ENCODE results near the gene UTP18. TPM values are rescaled to one million over a fixed set of nuclear protein-coding genes. Genes with fewer than 3 reads are reported as not detected.
"Not testable (repeated sequence)": the region's sequence is repeated elsewhere in the genome, so short reads cannot be mapped to it uniquely, and the experiment has no call there.

Gene UTP18
- total RNA-seq, result 80.6 and 82.9 TPM in 2 replicates

- no peak for DNase-seq (ENCODE audit: low read depth)
- no peak for TF ChIP-seq CTCF (conservative IDR thresholded peaks at IDR 0.05; ENCODE audit: low read depth, low read length)
- H3K4me3 ChIP-seq (ENCODE audit: low read depth, low read length), result peak within 1 kb of the TSS; percentile 92
Measured at GRCh38 chr17:51260237-51261023, at the start of gene UTP18. UTP18 (plus strand) TSS chr17:51260546; CDS start chr17:51260585, 39 bp downstream.

DNA sequence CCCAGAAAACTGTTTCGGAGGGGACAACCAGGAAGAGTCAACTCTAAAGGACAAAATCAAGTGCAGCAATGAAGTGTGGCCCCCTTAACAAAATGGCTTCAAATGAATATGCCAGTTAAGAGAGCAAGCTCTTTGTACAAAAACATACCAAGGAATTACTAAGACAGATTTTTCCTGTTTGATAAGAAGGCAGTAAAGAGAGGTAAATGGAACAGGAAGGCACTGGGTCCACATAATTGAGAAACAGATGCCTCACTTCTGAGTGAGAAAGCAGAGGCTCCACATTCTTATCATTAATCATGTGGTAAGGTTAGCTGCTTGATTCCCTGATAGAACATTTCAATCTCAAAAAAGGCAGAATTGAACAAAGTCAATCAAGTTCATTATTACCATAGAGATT is 45.4 kb upstream of the UTP18 start:
- H3K4me3 ChIP-seq (ENCODE audit: low read depth, low read length), result no peak overlapping the region
- DNase-seq (ENCODE audit: low read depth), result no peak
- no peak for TF ChIP-seq CTCF (conservative IDR thresholded peaks at IDR 0.05; ENCODE audit: low read depth, low read length)

GRCh38 chr17:51217946-51218345 is 42.4 kb upstream of the UTP18 start:
- H3K4me3 ChIP-seq (ENCODE audit: low read depth, low read length), result no peak overlapping the region
- no peak for TF ChIP-seq CTCF (conservative IDR thresholded peaks at IDR 0.05; ENCODE audit: low read depth, low read length)
- DNase-seq (ENCODE audit: low read depth), result no peak

- H3K4me3 ChIP-seq (ENCODE audit: low read depth, low read length), result no peak overlapping the region
- TF ChIP-seq CTCF (conservative IDR thresholded peaks at IDR 0.05; ENCODE audit: low read depth, low read length), result no peak
- no peak for DNase-seq (ENCODE audit: low read depth)
Measured at GRCh38 chr17:51221322-51221721, 39.0 kb upstream of the UTP18 start.

DNA sequence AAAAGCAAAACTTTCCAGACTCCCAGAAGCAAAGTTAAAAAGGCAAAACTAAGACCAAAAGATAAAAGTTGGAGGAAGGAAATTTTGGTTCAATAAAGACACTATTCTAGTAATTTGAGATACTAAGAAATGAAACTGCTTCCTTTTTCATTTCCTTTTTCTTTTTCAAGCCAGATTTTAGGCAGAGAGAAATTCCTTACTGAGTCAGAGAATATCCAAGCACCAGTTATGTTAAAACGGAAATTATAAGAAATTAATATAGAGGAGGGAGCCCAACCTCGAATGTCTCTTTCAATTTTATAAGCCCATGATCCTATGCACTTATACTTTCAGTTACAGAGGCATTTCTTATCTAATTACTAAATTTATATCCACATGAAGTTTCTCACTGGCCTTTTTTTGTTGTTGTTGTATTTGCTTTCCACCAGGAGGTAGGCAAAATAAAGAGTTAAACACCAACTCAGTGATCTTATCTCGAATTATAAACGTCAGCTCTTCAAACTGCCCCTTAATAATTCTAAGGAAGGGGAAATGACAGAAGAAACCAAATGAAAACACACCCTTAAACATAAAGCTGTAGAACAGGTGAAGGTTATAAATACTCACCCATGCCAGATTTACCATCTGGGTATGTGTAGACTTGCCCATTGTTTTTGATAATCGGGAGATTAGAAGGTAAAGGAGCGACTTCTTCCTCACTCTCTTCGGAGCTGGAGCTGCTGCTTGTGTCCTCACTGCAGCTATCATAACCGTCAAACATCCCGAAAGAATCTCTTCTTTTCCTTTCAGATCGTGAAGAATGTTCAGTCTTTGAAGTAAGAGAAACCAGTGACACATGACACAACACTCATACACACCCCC is 35.7 kb upstream of the UTP18 start:
- no peak for TF ChIP-seq CTCF (conservative IDR thresholded peaks at IDR 0.05; ENCODE audit: low read depth, low read length)
- DNase-seq (ENCODE audit: low read depth), result no peak
- no peak overlapping the region for H3K4me3 ChIP-seq (ENCODE audit: low read depth, low read length)

DNA sequence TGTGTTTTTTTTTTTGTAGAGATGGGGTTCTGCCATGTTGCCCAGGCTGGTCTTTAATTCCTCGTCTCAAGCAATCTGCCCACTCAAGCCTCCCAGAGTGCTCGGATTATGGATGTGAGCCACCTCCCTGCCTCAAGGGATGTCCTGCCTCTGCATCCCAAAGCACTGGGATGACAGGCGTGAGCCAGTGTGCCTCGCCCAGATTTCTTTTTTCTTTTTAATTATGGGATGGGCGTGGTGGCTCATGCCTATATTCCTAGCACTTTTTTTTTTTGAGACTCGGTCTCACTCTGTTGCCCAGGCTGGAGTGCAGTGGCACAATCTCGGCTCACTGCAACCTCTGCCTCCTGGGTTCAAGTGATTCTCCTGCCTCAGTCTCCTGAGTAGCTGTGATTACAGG is 34.8 kb upstream of the UTP18 start:
- H3K4me3 ChIP-seq (ENCODE audit: low read depth, low read length); DNase-seq (ENCODE audit: low read depth): not testable (repeated sequence)

- DNase-seq (ENCODE audit: low read depth), result no peak
- TF ChIP-seq CTCF (conservative IDR thresholded peaks at IDR 0.05; ENCODE audit: low read depth, low read length), result no peak
- H3K4me3 ChIP-seq (ENCODE audit: low read depth, low read length), result no peak overlapping the region
Measured at GRCh38 chr17:51228161-51228560, 32.2 kb upstream of the UTP18 start.

All from epithelial cell of proximal tubule (primary cell).